GM12872 (cell line): ENCODE measurements around the gene FIP1L1.

Source experiments
- CTCF ChIP-seq: IDR thresholded peaks from 3 replicates; pipeline ENCODE4 v1.5.1; 2011; ENCODE audit warnings: low read depth, mild to moderate bottlenecking, low read length, moderate library complexity; ENCODE audit not compliant: insufficient read depth

FIP1L1 gene

DNA sequence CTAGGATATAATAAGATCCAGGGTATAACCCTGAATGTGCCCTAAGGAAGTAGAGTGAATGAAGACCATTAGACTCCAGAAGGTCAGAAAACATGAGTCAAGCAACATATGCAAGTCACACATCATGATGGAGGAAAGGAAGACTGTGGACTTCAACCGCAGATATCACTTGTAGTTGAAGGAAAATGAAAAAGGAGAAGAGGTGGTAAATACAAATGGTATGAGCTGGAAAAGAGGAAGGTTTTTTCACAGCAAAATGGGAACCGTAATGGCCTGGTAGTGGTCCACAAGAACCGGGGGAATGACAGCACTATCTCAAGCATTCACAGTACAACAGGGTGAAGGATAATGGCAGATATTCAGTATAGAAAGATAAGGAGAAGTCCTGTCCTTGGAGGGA, 6.4 kb upstream of the FIP1L1 start:
- TF ChIP-seq CTCF: no peak

- no peak for TF ChIP-seq CTCF
Measured at GRCh38 chr4:53371843-53372521, 5.5 kb upstream of the FIP1L1 start.

DNA sequence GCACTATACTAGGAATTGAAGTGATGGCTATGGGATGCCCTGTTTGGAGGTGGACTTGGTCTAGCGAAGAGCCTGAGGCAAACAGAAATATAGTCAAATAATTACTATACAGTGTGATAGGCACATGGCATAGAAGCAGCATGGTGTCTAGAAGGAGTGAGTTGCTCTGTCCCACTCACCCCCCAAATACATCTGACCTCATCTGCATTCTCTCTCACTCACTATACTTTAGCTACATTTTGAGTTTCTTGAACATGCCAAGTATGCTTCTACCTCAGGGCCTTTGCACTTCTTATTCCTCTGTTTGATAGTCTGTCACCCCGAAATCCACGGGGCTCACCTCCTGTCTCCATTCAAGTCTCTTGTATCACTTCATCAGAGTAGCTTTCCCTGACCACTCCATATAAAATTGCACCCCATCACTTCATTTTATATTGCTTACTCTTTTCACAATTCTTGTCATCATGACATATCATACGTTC, 2.6 kb upstream of the FIP1L1 start:
- no peak for TF ChIP-seq CTCF

DNA sequence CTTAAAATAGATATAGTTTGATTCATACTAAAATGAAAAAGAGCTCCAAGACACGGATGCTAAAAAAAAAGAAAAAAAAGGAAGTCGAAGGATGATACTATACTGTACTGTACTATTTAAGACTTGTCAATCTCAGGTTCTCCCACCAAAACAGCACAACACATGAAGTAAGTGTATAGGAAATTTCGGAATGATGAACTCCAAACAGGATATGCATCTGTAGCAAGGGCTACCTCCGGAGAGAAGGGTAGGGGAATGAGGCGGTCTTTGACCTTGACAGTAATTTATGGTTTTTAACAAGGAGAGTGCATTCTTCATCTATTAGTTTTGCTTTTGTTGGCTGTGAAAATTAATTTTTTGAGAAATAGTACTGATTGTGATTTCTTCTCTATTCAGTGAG, 541 bp upstream of the FIP1L1 start:
- TF ChIP-seq CTCF: no peak

- TF ChIP-seq CTCF: no peak
Measured at GRCh38 chr4:53378171-53378482, 686 bp downstream of the FIP1L1 start.

DNA sequence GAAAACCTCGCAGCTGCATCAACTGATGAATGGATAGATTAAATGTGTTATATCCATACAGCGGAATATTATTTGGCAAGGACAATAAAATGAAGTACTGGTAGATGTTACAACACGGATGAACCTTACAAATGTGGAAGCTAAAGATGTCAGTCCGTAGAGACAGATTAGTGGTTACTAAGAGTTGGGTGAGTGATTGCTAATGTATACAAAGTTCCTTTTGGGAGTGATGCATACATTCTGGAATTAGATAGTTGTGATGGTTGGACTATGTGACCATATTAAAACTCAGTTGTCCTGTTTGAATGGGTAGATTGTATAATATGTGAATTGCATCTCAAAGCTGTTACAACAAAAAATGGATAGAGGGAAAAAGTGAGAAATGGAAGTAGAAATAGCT, 2.8 kb downstream of the FIP1L1 start:
- no peak for TF ChIP-seq CTCF

DNA sequence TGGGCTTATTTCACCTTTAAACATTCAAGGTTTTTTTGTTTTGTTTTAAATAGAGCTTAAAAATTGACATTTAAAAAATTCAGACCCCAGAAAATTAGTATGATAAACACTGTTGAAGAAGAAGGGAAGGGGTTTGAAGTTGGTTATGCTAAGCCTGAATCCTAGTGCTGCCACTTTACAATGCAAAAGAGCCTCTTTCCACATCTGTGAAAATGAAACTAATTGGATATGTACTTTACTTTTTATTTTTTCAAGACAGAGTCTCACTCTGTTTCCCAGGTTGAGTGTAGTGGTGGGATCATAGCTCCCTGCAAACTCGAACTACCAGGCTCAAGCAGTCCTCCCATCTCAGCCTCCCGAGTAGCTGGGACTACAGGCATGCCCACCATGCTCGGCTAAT, 41.8 kb downstream of the FIP1L1 start:
- TF ChIP-seq CTCF: no peak
